Right atrium auricular region (tissue), 2 donors: ENCODE data around the gene NDC80. TPM values are rescaled to one million over a fixed set of nuclear protein-coding genes. Genes with fewer than 3 reads are reported as not detected.

ENCODE experiments used
- DNase-seq: peaks from one replicate; pipeline ENCODE4 v3.0.0-alpha.2; 2019; ENCODE audit warnings: low spot score
- H3K27ac ChIP-seq, 2 donors: fragments of 200-600 bp; sonication (generic); 1 replicate in 1 of 2; 2 replicates in 1 of 2; pipeline ENCODE4 v1.5.1; 2016 to 2019
- H3K27me3 ChIP-seq, 2 donors: fragments of 200-600 bp; sonication (generic); one replicate each; pipeline versions ENCODE4 v1.5.1 to v1.6.0; 2017 to 2019
- H3K36me3 ChIP-seq: fragments of 200-600 bp; sonication (generic); one replicate; pipeline ENCODE4 v1.5.1; 2016
- H3K4me1 ChIP-seq, 2 donors: fragments of 200-600 bp; sonication (generic); one replicate each; pipeline versions ENCODE4 v1.5.1 to v1.6.0; 2017 to 2019
- H3K4me3 ChIP-seq, 2 donors: fragments of 200-600 bp; sonication (generic); 1 replicate in 1 of 2; 2 replicates in 1 of 2; pipeline ENCODE4 v1.5.1; 2017 to 2019; ENCODE audit warnings: mild to moderate bottlenecking in 1 of 2, moderate library complexity in 1 of 2
- H3K9me3 ChIP-seq, 2 donors: fragments of 200-600 bp; sonication (generic); one replicate each; pipeline ENCODE4 v1.5.1; 2019
- total RNA-seq, 2 donors: library from RNA; depleted of rRNA; stranded (reverse); fragments of >200 nt; gene quantifications; one replicate each; pipeline ENCODE4 v1.1.0, GENCODE V29; 2016
- TF ChIP-seq, protein P1 (sequence below), 2 donors: fragments of 200-600 bp; sonication (generic); IDR thresholded peaks; one replicate each; pipeline ENCODE4 v1.5.1; 2019; ENCODE audit warnings: antibody characterized with exemption in 2 of 2

The NDC80 gene
- total RNA-seq, 2 donors from 2014 or later = 0.74 TPM; not detected in 1

DNA sequence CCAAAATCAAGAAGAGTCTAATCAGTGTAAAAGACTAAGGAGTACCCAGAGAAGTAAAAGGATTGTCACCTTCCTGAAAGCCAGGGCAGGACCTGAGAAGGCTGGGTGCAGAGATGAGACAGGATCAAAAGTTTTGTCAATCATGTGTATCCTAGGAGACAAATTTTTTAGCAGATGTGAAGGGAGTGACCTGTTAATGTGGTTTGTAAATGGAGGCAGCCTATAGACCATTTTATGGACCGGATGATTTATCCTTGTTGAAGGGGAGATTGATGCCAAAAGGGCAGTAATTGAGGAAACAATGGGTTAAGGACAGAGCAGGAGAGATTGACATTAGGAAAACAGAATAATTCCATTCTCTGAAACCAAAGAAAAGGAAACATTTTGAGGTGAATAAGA lies 813 bp downstream of the NDC80 start:
- peaks cover 0 to 17% of the 10 kb centered on the region in 2 donors for H3K4me1 ChIP-seq
- no peak overlapping the region for H3K27ac ChIP-seq
- TF ChIP-seq, protein P1, sequence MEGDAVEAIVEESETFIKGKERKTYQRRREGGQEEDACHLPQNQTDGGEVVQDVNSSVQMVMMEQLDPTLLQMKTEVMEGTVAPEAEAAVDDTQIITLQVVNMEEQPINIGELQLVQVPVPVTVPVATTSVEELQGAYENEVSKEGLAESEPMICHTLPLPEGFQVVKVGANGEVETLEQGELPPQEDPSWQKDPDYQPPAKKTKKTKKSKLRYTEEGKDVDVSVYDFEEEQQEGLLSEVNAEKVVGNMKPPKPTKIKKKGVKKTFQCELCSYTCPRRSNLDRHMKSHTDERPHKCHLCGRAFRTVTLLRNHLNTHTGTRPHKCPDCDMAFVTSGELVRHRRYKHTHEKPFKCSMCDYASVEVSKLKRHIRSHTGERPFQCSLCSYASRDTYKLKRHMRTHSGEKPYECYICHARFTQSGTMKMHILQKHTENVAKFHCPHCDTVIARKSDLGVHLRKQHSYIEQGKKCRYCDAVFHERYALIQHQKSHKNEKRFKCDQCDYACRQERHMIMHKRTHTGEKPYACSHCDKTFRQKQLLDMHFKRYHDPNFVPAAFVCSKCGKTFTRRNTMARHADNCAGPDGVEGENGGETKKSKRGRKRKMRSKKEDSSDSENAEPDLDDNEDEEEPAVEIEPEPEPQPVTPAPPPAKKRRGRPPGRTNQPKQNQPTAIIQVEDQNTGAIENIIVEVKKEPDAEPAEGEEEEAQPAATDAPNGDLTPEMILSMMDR (IDR thresholded peaks at IDR 0.05) = no peak
- peak overlapping the region in 1 of 2 donors; percentile 71 for H3K4me3 ChIP-seq
- no peaks in the 10 kb centered on the region for H3K9me3 ChIP-seq
- DNase-seq = no peak
- no peaks in the 10 kb centered on the region for H3K27me3 ChIP-seq
- no peaks in the 10 kb centered on the region for H3K36me3 ChIP-seq

DNA sequence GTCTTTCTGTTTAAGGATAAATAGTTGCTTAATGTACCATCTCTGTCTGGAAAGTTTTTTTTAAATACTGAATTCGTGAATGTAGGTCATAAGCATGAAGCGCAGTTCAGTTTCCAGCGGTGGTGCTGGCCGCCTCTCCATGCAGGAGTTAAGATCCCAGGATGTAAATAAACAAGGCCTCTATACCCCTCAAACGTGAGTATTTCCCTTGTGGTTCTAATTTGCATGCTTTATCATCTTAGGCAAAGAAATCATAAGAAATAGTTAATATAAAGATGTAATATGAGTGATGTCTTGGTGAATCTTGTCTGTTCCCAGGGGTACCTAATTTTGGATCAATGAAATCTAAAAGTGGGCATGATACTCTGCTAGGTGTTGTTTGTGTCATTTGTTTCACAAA lies 1.5 kb downstream of the NDC80 start:
- Histone ChIP-seq H3K36me3 (no peaks in the 10 kb centered on the region), H3K9me3 (no peaks in the 10 kb centered on the region), H3K27ac (no peak overlapping the region), H3K27me3 (no peaks in the 10 kb centered on the region), H3K4me1 (peaks cover 0 to 17% of the 10 kb centered on the region in 2 donors), H3K4me3 (peak overlapping the region in 1 of 2 donors; percentile 71)
- TF ChIP-seq, protein P1 (IDR thresholded peaks at IDR 0.05) = no peak
- no peak for DNase-seq

DNA sequence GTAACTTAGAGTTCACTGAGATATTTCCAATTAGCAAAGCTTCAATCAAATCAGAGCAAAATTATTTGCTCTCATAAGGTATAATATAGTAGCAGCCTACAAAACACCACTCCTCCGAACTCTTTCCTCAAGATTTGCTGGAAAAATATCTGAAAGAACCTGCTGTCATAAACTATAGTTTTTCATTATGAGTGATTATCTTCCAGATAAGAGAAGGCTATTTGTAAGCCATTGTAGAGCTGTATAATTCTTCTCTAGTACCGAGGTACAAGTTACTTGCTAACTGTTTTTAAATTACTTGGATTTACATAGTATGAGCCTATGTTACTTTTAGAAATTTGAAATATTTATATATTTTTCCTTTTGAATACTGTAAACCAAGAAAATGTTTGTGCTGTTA lies 2.1 kb downstream of the NDC80 start:
- Histone ChIP-seq H3K9me3 (no peaks in the 10 kb centered on the region), H3K27me3 (no peaks in the 10 kb centered on the region), H3K36me3 (no peaks in the 10 kb centered on the region), H3K4me3 (no peak overlapping the region), H3K27ac (no peak overlapping the region), H3K4me1 (peaks cover 0 to 17% of the 10 kb centered on the region in 2 donors)
- DNase-seq = no peak
- TF ChIP-seq, protein P1 (IDR thresholded peaks at IDR 0.05) = no peak

DNA sequence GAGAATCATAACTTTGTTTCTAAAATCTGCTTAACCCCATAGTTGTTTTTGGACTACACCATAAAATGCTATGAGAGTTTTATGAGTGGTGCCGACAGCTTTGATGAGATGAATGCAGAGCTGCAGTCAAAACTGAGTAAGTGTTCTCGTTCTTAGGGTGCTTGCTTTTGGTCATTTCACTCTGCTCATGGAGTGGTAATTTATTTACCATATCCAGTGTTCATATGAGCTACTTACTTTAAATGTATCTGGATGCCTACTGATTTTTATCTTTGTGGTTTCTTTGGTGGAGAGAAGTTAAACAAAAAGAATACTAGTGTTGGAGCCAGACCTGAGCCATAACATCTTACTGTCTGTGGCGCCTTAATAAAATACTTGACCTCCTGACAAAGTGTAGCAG lies 16.4 kb downstream of the NDC80 start:
- Histone ChIP-seq H3K27ac (no peak overlapping the region), H3K36me3 (no peaks in the 10 kb centered on the region), H3K4me3 (no peak overlapping the region), H3K27me3 (no peaks in the 10 kb centered on the region), H3K9me3 (no peaks in the 10 kb centered on the region), H3K4me1 (no peaks in the 10 kb centered on the region)
- no peak for DNase-seq
- TF ChIP-seq, protein P1 (IDR thresholded peaks at IDR 0.05) = no peak

DNA sequence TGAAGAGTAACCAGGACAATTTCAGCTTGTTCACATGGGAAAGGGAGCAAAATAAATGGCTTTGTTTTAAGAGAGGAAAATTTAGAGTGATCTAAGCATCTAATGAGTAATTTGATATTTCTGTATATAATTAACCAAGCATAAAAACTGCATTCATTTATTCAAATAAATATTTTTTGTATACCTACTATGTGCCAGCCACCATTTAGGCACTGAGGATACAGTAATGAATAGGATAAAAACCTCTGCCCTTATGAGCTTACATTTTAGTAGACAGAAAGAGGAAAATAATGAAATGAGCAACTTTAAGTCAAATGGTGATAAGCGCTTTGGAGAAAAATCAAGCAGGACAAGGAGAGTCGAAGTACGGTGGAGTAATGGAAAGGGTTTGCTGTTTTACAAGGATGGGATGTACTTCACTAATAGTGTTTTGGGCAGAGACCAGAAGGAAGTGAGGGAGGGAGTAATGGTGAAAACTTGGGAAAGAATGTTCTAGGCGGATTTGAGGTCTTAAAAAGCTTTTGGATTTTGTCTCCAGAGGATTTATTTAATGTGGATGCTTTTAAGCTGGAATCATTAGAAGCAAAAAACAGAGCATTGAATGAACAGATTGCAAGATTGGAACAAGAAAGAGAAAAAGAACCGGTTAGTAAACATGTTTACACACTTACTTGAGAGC lies 17.4 kb downstream of the NDC80 start:
- Histone ChIP-seq H3K27me3 (no peaks in the 10 kb centered on the region), H3K4me1 (no peaks in the 10 kb centered on the region), H3K4me3 (no peak overlapping the region), H3K27ac (no peak overlapping the region), H3K36me3 (no peaks in the 10 kb centered on the region), H3K9me3 (no peaks in the 10 kb centered on the region)
- no peak for DNase-seq
- TF ChIP-seq, protein P1 (IDR thresholded peaks at IDR 0.05) = no peak
